HepG2 (cell line): Measurements from ENCODE around the gene SFXN5. TPM values are rescaled to one million over a fixed set of nuclear protein-coding genes. Genes with fewer than 3 reads are reported as not detected.

Source experiments
- ATAC-seq: fragments of 200-7000 bp; cut with Tn5 transposase; 3 replicates; pipeline ENCODE4 v1.9.1; 2020; ENCODE audit warnings: mild to moderate bottlenecking, moderate library complexity
- BruUV-seq: library from RNA; stranded (reverse); fragments of 400-500 nt; replicated peaks from 2 replicates; lab custom pipeline; 2021; lab: Mats Ljungman, UMichigan
- CTCF ChIA-PET: fragments of 300-600 bp; formaldehyde crosslinking; extraction: SDS; loops from one replicate; lab custom pipeline; 2021; ENCODE audit warnings: low total read pairs, inconsistent platforms, low intra/inter-chr PET ratio; lab: Yijun Ruan, JAX
- POLR2A ChIA-PET: fragments of 350-600 bp; sonication (Branson Sonifier 250); formaldehyde crosslinking; loops from one replicate; lab custom pipeline; 2020; ENCODE audit warnings: antibody characterized with exemption, inconsistent platforms; lab: Yijun Ruan, JAX
- DNase-seq: peaks from one replicate; pipeline ENCODE4 v3.0.0-alpha.2; 2015; ENCODE audit warnings: low spot score
- FAIRE-seq: peaks from 3 replicates; lab custom pipeline; 2011; peaks lifted over from hg19 to GRCh38; lab: Jason Lieb, UNC
- H2AFZ ChIP-seq: one replicate; pipeline ENCODE4 v1.6.1; 2011; ENCODE audit warnings: low read length, inconsistent platforms
- H3K27ac ChIP-seq: fragments of 300-600 bp; 3 replicates; pipeline ENCODE4 v1.8.0; 2011; ENCODE audit warnings: mixed run types, mild to moderate bottlenecking, mixed read lengths, low read length, inconsistent platforms; ENCODE audit not compliant: insufficient read depth; ENCODE audit errors: extremely low read length
- H3K27me3 ChIP-seq, 2 experiments: fragments of 200-600 bp in 1 of 2; 2 replicates in 1 of 2; 3 replicates in 1 of 2; pipeline versions ENCODE4 v1.6.0 to v1.8.0; 2011; ENCODE audit warnings: low read length in 2 of 2, mild to moderate bottlenecking in 2 of 2, moderate library complexity in 2 of 2, inconsistent platforms in 1 of 2; ENCODE audit not compliant: insufficient read depth in 2 of 2, control insufficient read depth in 1 of 2
- H3K36me3 ChIP-seq, 2 experiments: fragments of 200-600 bp in 1 of 2; replicated peaks in 1 of 2; 2 replicates in 1 of 2; 3 replicates in 1 of 2; pipeline versions ENCODE4 v1.5.1 to v1.8.0; 2011; ENCODE audit warnings: low read length in 2 of 2, inconsistent platforms in 1 of 2; ENCODE audit not compliant: insufficient read depth in 2 of 2, control insufficient read depth in 1 of 2
- H3K4me1 ChIP-seq: 2 replicates; pipeline ENCODE4 v1.5.1; 2012; ENCODE audit warnings: low read length, inconsistent platforms; ENCODE audit not compliant: insufficient read depth
- H3K4me2 ChIP-seq: 2 replicates; pipeline ENCODE4 v1.6.0; 2011; ENCODE audit warnings: low read depth, low read length, inconsistent platforms
- H3K4me3 ChIP-seq, 3 experiments: fragments of 200-600 bp in 1 of 3; sonication (generic), shearing (Covaris generic) in 1 of 3; replicated peaks in 1 of 3; 2 replicates each; pipeline ENCODE4 v1.5.1; 2011 to 2016; ENCODE audit warnings: low read length in 3 of 3, inconsistent platforms in 2 of 3, low read depth in 2 of 3, mild to moderate bottlenecking in 2 of 3, control low read depth in 1 of 3, mixed read lengths in 1 of 3; ENCODE audit not compliant: insufficient read depth in 1 of 3
- H3K79me2 ChIP-seq: one replicate; pipeline ENCODE4 v1.6.1; 2011; ENCODE audit warnings: low read length, inconsistent platforms; ENCODE audit not compliant: insufficient read depth
- H3K9ac ChIP-seq: 2 replicates; pipeline ENCODE4 v1.6.0; 2011; ENCODE audit warnings: mild to moderate bottlenecking, low read depth, low read length, inconsistent platforms; ENCODE audit not compliant: insufficient read depth
- H3K9me3 ChIP-seq: 2 replicates; pipeline ENCODE4 v1.5.1; 2012; ENCODE audit warnings: mild to moderate bottlenecking, low read length
- H4K20me1 ChIP-seq: 2 replicates; pipeline ENCODE4 v1.6.0; 2011; ENCODE audit warnings: inconsistent platforms, mild to moderate bottlenecking, low read length, moderate library complexity; ENCODE audit not compliant: insufficient read depth
- AKNA ChIP-seq: sonication (generic); formaldehyde crosslinking; IDR thresholded peaks from 2 replicates; pipeline ENCODE4 v1.4.0; 2020; ENCODE audit warnings: missing genetic modification reagents, borderline replicate concordance
- FOXM1 ChIP-seq: sonication (generic); formaldehyde crosslinking; IDR thresholded peaks from 2 replicates; pipeline ENCODE4 v1.5.0; 2020; ENCODE audit warnings: missing genetic modification reagents
- GTF3A ChIP-seq: sonication (generic); formaldehyde crosslinking; conservative IDR thresholded peaks from 2 replicates; pipeline ENCODE4 v1.4.0; 2020; ENCODE audit warnings: mild to moderate bottlenecking, missing genetic modification reagents
- POLR2AphosphoS5 ChIP-seq: IDR thresholded peaks from 2 replicates; pipeline ENCODE4 v1.6.1; 2012; ENCODE audit warnings: low read depth, low read length
- PREB ChIP-seq: sonication (generic); formaldehyde crosslinking; IDR thresholded peaks from 2 replicates; pipeline ENCODE4 v1.4.0; 2020; ENCODE audit warnings: missing genetic modification reagents
- RFXAP ChIP-seq: sonication (generic); formaldehyde crosslinking; IDR thresholded peaks from 2 replicates; pipeline ENCODE4 v1.4.0; 2020; ENCODE audit warnings: missing genetic modification reagents, borderline replicate concordance
- TIGD3 ChIP-seq: sonication (generic); formaldehyde crosslinking; IDR thresholded peaks from 2 replicates; pipeline ENCODE4 v1.5.1; 2020; ENCODE audit warnings: mild to moderate bottlenecking, missing genetic modification reagents, borderline replicate concordance
- ZNF329 ChIP-seq: sonication (generic); formaldehyde crosslinking; IDR thresholded peaks from 2 replicates; pipeline ENCODE4 v1.9.0; 2021; ENCODE audit warnings: low read depth, mild to moderate bottlenecking, missing genetic modification reagents
- ZNF512 ChIP-seq: sonication (generic); formaldehyde crosslinking; IDR thresholded peaks from 2 replicates; pipeline ENCODE4 v1.4.0; 2020; ENCODE audit warnings: mild to moderate bottlenecking, missing genetic modification reagents
- ZNF512B ChIP-seq: sonication (generic); formaldehyde crosslinking; IDR thresholded peaks from 2 replicates; pipeline ENCODE4 v1.5.1; 2020; ENCODE audit warnings: missing genetic modification reagents, mild to moderate bottlenecking, borderline replicate concordance
- ZNF713 ChIP-seq: sonication (generic); formaldehyde crosslinking; IDR thresholded peaks from 2 replicates; pipeline ENCODE4 v1.4.0; 2020; ENCODE audit warnings: mild to moderate bottlenecking, missing genetic modification reagents
- WGBS: methylation state at CpG from one replicate; pipeline ENCODE4 v1.1.6; 2017; ENCODE audit warnings: low lambda C conversion rate; 5-methylcytosine and 5-hydroxymethylcytosine counted together
- in situ Hi-C: cut with HindIII; loops from 2 replicates; pipeline ENCODE4 v1.10.0; 2017; ENCODE audit warnings: low pct_unique_long_range_greater_than_20kb; ENCODE audit not compliant: extremely low pct_ligation_motif_present
- intact Hi-C: fragments of 100-400 bp; cut with micrococcal nuclease; formaldehyde crosslinking; loops from one replicate; pipeline ENCODE4 v1.10.0; 2022; ENCODE audit not compliant: unreplicated experiment
- polyA plus RNA-seq, 8 experiments: library from polyadenylated mRNA; depleted of rRNA in 3 of 8; stranded (reverse) in 7 of 8; unstranded in 1 of 8; fragments of >200 nt; fragmentation: Illumina TruSeq in 4 of 8; extraction: Trizol in 4 of 8; gene quantifications; 2 replicates each; pipeline versions ENCODE4 v1.2.1 to v1.2.3, GENCODE V29; 2011 to 2016; ENCODE audit warnings: low read depth in 4 of 8, missing spikeins in 1 of 8, mixed read lengths in 1 of 8; ENCODE audit not compliant: insufficient read depth in 1 of 8
- total RNA-seq, 5 experiments: library from RNA; depleted of rRNA; stranded (reverse); fragments of >200 nt; fragmentation: Illumina TruSeq; extraction: Trizol; gene quantifications; 2 replicates each; pipeline ENCODE4 v1.2.3, GENCODE V29; 2016; ENCODE audit warnings: low read depth in 1 of 5

SFXN5 gene
- total and polyA plus RNA-seq, 2 of the 13 experiments (the other 11 are each of a cell fraction or from before 2014, with no cell fraction given), result 34.9 to 37.4 TPM

- Histone ChIP-seq H4K20me1 (no peaks in the 10 kb centered on the region), H3K27me3 (no peaks in the 10 kb centered on the region), H3K9ac (no peak overlapping the region), H3K4me3 (no peak overlapping the region), H3K36me3 (peaks cover 10 to 14% of the 10 kb centered on the region in 2 experiments; a peak in 3 of 5 replicates), H3K27ac (no peak overlapping the region), H3K9me3 (no peaks in the 10 kb centered on the region), H3K79me2 (no peaks in the 10 kb centered on the region), H3K4me2 (no peak overlapping the region), H2AFZ (no peak overlapping the region), H3K4me1 (peaks cover 19% of the 10 kb centered on the region)
- no peak for FAIRE-seq
- intact Hi-C loops, result no loop called here
- WGBS, result 96% methylated on average over 2 of the region's 2 CpGs
- no peak for DNase-seq
- BruUV-seq, result no TSS peak
- in situ Hi-C loops, result no loop called here
- CTCF ChIA-PET, result no interaction called here
- POLR2A ChIA-PET, result no interaction called here
- no peak for ATAC-seq
- no peak for TF ChIP-seq ZNF713
- no peak for TF ChIP-seq GTF3A (CRISPR knock-in tag)
- TF ChIP-seq FOXM1 (CRISPR knock-in tag), result no peak
- TF ChIP-seq ZNF329 (CRISPR knock-in tag), result no peak
- no peak for TF ChIP-seq ZNF512B (CRISPR knock-in tag)
- no peak for TF ChIP-seq RFXAP (CRISPR knock-in tag)
- TF ChIP-seq TIGD3 (CRISPR knock-in tag), result no peak
- no peak for TF ChIP-seq PREB
- TF ChIP-seq POLR2AphosphoS5, result no peak
- TF ChIP-seq ZNF512 (CRISPR knock-in tag), result no peak
- TF ChIP-seq AKNA (CRISPR knock-in tag), result no peak
Measured at GRCh38 chr2:72982219-72982618, 89.3 kb downstream of the SFXN5 start.
